PFSK-1 (cell line): ENCODE results near the gene ITGB8.

Source experiments
- POLR2AphosphoS5 ChIP-seq: IDR thresholded peaks from 2 replicates; pipeline ENCODE4 v1.6.1; 2012; ENCODE audit warnings: low read depth, mild to moderate bottlenecking, control low read depth, low read length, moderate library complexity
- SIN3A ChIP-seq: IDR thresholded peaks from 2 replicates; pipeline ENCODE4 v1.6.1; 2012; ENCODE audit warnings: mild to moderate bottlenecking, low read length, moderate library complexity, borderline replicate concordance; ENCODE audit not compliant: insufficient read depth

GRCh38 chr7:20364571-20365196 lies 34.0 kb downstream of the ITGB8 start:
- TF ChIP-seq SIN3A, result no peak
- no peak for TF ChIP-seq POLR2AphosphoS5
